ENCODE results near the gene CHRD. TPM values are rescaled to one million over a fixed set of nuclear protein-coding genes. Genes with fewer than 3 reads are reported as not detected.

Gene CHRD
- total RNA-seq, 1 experiment from 2014 or later, result not detected

DNA sequence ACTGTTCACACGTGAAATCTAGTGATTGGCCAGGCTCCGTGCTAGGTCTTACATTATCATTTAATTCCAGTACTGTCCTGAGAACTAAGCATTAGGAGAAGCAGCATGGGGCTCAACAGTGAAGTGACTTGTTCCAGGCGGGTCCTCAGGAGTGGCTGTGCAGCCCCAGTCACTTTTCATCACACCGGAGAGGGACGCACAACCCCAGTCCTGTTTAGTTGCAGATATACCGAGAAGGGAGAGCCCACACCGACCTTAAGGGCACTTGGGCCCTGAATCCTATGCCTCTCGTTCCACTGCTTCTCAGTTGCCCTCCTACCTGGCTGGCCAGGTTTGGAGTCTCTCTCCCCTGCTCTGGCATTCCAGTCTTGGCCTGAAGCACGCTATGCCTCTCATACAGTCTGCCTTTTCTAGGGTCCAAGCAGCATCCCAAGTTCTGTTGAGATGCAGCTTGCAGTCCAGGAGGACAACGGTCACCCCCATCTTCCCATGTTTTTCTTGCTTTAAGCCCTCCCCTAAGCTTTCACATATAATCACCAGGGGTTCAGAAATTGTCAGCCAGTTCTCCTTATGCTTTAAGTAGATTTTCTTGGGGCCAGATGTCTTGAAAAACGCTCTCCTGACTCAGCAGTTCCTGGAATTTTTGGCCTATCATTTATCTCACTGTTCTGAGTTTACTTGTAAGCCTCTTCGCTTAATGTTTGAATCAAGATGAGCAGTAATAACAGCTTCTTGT is 32.4 kb upstream of the CHRD start:
- CTCF ChIA-PET, result interaction anchor here (1.1 to 1.4 kb wide), 3 partner anchors 8 to 24 kb away, joined by 3 to 7 read pairs (median 3); no protein-coding TSS in a partner anchor
- TF ChIP-seq, protein P1, sequence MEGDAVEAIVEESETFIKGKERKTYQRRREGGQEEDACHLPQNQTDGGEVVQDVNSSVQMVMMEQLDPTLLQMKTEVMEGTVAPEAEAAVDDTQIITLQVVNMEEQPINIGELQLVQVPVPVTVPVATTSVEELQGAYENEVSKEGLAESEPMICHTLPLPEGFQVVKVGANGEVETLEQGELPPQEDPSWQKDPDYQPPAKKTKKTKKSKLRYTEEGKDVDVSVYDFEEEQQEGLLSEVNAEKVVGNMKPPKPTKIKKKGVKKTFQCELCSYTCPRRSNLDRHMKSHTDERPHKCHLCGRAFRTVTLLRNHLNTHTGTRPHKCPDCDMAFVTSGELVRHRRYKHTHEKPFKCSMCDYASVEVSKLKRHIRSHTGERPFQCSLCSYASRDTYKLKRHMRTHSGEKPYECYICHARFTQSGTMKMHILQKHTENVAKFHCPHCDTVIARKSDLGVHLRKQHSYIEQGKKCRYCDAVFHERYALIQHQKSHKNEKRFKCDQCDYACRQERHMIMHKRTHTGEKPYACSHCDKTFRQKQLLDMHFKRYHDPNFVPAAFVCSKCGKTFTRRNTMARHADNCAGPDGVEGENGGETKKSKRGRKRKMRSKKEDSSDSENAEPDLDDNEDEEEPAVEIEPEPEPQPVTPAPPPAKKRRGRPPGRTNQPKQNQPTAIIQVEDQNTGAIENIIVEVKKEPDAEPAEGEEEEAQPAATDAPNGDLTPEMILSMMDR (IDR thresholded peaks at IDR 0.05; ENCODE audit: unreplicated experiment), result no peak
- DNase-seq (ENCODE audit: unreplicated experiment), result no peak
- Mint-ChIP-seq H3K4me3 (ENCODE audit: unreplicated experiment) (no peak overlapping the region), H3K27me3 (ENCODE audit: insufficient read depth, unreplicated experiment) (no peaks in the 10 kb centered on the region), H3K4me1 (ENCODE audit: insufficient read depth, unreplicated experiment) (peaks cover 7% of the 10 kb centered on the region), H3K9me3 (ENCODE audit: unreplicated experiment) (no peaks in the 10 kb centered on the region), H3K27ac (ENCODE audit: low read depth, unreplicated experiment) (no peak overlapping the region), H3K36me3 (ENCODE audit: insufficient read depth, unreplicated experiment) (peaks cover 36% of the 10 kb centered on the region)
- BruUV-seq (replicated peaks), result TSS peak; percentile 17
- intact Hi-C loops (cut with micrococcal nuclease), result no loop called here
- POLR2A ChIA-PET, result interaction anchor here (0.7 to 2.0 kb wide), 3 partner anchors 13 to 200 kb away, joined by 3 to 6 read pairs (median 4); no protein-coding TSS in a partner anchor

- no peak overlapping the region for H3K4me3 Mint-ChIP-seq (ENCODE audit: unreplicated experiment)
- no peaks in the 10 kb centered on the region for H3K27me3 Mint-ChIP-seq (ENCODE audit: insufficient read depth, unreplicated experiment)
- no TSS peak for BruUV-seq (replicated peaks)
- ChIA-PET CTCF (interaction anchor here (0.7 to 1.1 kb wide), 3 partner anchors 9 to 152 kb away, joined by 3 read pairs; no protein-coding TSS in a partner anchor), POLR2A (interaction anchor here (1.2 to 2.0 kb wide), 3 partner anchors 10 to 14 kb away, joined by 3 to 6 read pairs (median 4); partner anchors contain the start of gene FAM131A)
- peaks cover 7% of the 10 kb centered on the region for H3K4me1 Mint-ChIP-seq (ENCODE audit: insufficient read depth, unreplicated experiment)
- intact Hi-C loops (cut with micrococcal nuclease), result no loop called here
- TF ChIP-seq, protein P1 (IDR thresholded peaks at IDR 0.05; ENCODE audit: unreplicated experiment), result no peak
- no peaks in the 10 kb centered on the region for H3K9me3 Mint-ChIP-seq (ENCODE audit: unreplicated experiment)
- peaks cover 36% of the 10 kb centered on the region for H3K36me3 Mint-ChIP-seq (ENCODE audit: insufficient read depth, unreplicated experiment)
- no peak overlapping the region for H3K27ac Mint-ChIP-seq (ENCODE audit: low read depth, unreplicated experiment)
- no peak for DNase-seq (ENCODE audit: unreplicated experiment)
Measured at GRCh38 chr3:184348057-184348382, 31.8 kb upstream of the CHRD start.

GRCh38 chr3:184349563-184350470 is 30.0 kb upstream of the CHRD start:
- TF ChIP-seq, protein P1 (IDR thresholded peaks at IDR 0.05; ENCODE audit: unreplicated experiment), result no peak
- intact Hi-C loops (cut with micrococcal nuclease), result no loop called here
- ChIA-PET CTCF (no interaction called here), POLR2A (no interaction called here)
- H3K36me3 Mint-ChIP-seq (ENCODE audit: insufficient read depth, unreplicated experiment), result peaks cover 27% of the 10 kb centered on the region
- peaks cover 7% of the 10 kb centered on the region for H3K4me1 Mint-ChIP-seq (ENCODE audit: insufficient read depth, unreplicated experiment)
- no peaks in the 10 kb centered on the region for H3K27me3 Mint-ChIP-seq (ENCODE audit: insufficient read depth, unreplicated experiment)
- no peak overlapping the region for H3K27ac Mint-ChIP-seq (ENCODE audit: low read depth, unreplicated experiment)
- no TSS peak for BruUV-seq (replicated peaks)
- no peaks in the 10 kb centered on the region for H3K9me3 Mint-ChIP-seq (ENCODE audit: unreplicated experiment)
- H3K4me3 Mint-ChIP-seq (ENCODE audit: unreplicated experiment), result no peak overlapping the region
- no peak for DNase-seq (ENCODE audit: unreplicated experiment)

GRCh38 chr3:184350618-184351017 is 29.2 kb upstream of the CHRD start:
- intact Hi-C loops (cut with micrococcal nuclease), result no loop called here
- Mint-ChIP-seq H3K27me3 (ENCODE audit: insufficient read depth, unreplicated experiment) (no peaks in the 10 kb centered on the region), H3K4me1 (ENCODE audit: insufficient read depth, unreplicated experiment) (peaks cover 4% of the 10 kb centered on the region), H3K27ac (ENCODE audit: low read depth, unreplicated experiment) (no peak overlapping the region), H3K36me3 (ENCODE audit: insufficient read depth, unreplicated experiment) (peaks cover 23% of the 10 kb centered on the region), H3K4me3 (ENCODE audit: unreplicated experiment) (no peak overlapping the region), H3K9me3 (ENCODE audit: unreplicated experiment) (no peaks in the 10 kb centered on the region)
- no peak for DNase-seq (ENCODE audit: unreplicated experiment)
- no TSS peak for BruUV-seq (replicated peaks)
- TF ChIP-seq, protein P1 (IDR thresholded peaks at IDR 0.05; ENCODE audit: unreplicated experiment), result no peak
- ChIA-PET POLR2A (interaction anchor here (0.8 kb wide), 1 partner anchor 11 kb away, joined by 3 read pairs; the partner anchor contains the start of genes CLCN2 and POLR2H), CTCF (interaction anchor here (1.6 kb wide), 1 partner anchor 11 kb away, joined by 4 read pairs; the partner anchor contains the start of genes CLCN2 and POLR2H)
